Stomach (tissue), 4 donors: ENCODE data around the gene PIM3.

Experiments used
- POLR2A ChIP-seq, 4 donors: fragments of 450-650 bp; IDR thresholded peaks; one replicate each; pipeline ENCODE4 v1.6.1; 2016; ENCODE audit warnings: antibody characterized with exemption in 4 of 4, control low read depth in 2 of 4, mild to moderate bottlenecking in 1 of 4, moderate library complexity in 1 of 4
- POLR2AphosphoS5 ChIP-seq, 3 donors: sonication (generic); formaldehyde crosslinking; IDR thresholded peaks; one replicate each; pipeline ENCODE4 v1.6.1; 2016; ENCODE audit warnings: antibody characterized with exemption in 3 of 3
- TF ChIP-seq, protein P1 (sequence below), 7 experiments: fragments of 450-650 bp in 4 of 7; fragments of 200-600 bp in 3 of 7; sonication (generic) in 3 of 7; IDR thresholded peaks; one replicate each; pipeline ENCODE4 v1.5.1; 2016 to 2019; ENCODE audit warnings: antibody characterized with exemption in 7 of 7, control low read depth in 2 of 7, mild to moderate bottlenecking in 1 of 7

DNA sequence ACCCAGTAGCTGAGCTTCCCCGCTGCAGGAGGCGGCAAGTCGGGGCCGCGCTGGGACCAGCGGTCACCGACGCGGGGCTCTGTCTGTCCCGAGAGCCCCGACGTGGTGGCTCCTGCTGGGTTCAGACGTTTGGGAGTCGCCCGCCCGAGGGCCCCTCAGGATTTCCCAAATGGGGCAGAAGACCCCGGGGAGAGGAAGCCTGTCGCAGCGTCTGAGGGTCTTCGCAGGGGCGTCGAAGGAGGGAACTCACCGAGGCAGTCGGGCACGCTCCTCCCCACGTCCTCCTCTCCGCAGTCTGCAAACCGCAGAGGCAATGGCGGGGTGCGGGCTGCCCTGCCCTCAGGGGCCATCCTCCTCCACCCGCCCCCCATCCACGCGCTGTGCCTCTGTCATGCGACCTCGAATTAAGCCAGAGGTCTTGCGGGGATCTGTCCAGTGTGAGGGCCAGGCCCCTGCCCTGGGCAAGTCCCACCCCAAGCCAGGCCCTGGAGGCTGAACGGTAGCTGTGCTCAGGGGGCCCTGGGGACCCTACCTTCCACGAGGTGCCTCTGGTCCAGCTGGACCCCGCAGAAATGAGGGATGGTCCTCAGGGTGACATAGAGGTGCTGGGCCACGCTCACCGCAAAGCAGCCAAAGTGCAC is 39.5 kb downstream of the PIM3 start:
- TF ChIP-seq, protein P1, sequence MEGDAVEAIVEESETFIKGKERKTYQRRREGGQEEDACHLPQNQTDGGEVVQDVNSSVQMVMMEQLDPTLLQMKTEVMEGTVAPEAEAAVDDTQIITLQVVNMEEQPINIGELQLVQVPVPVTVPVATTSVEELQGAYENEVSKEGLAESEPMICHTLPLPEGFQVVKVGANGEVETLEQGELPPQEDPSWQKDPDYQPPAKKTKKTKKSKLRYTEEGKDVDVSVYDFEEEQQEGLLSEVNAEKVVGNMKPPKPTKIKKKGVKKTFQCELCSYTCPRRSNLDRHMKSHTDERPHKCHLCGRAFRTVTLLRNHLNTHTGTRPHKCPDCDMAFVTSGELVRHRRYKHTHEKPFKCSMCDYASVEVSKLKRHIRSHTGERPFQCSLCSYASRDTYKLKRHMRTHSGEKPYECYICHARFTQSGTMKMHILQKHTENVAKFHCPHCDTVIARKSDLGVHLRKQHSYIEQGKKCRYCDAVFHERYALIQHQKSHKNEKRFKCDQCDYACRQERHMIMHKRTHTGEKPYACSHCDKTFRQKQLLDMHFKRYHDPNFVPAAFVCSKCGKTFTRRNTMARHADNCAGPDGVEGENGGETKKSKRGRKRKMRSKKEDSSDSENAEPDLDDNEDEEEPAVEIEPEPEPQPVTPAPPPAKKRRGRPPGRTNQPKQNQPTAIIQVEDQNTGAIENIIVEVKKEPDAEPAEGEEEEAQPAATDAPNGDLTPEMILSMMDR (IDR thresholded peaks at IDR 0.05): no peak
- TF ChIP-seq POLR2A (IDR thresholded peaks at IDR 0.05): no peak
- TF ChIP-seq POLR2AphosphoS5 (IDR thresholded peaks at IDR 0.05): no peak
